GM19324 (cell line): ENCODE measurements around the gene FAM124B.
"Not testable (repeated sequence)": the region's sequence is repeated elsewhere in the genome, so short reads cannot be mapped to it uniquely, and the experiment has no call there.

ENCODE experiments used
- ATAC-seq: cut with Tn5 transposase; IDR thresholded peaks from one replicate; pipeline ENCODE4 v1.9.1; 2021; ENCODE audit warnings: mild to moderate bottlenecking, moderate library complexity; ENCODE audit not compliant: unreplicated experiment, low FRiP score

Gene FAM124B

GRCh38 chr2:224416656-224417360 lies 14.9 kb upstream of the FAM124B start:
- ATAC-seq = no peak

- no peak for ATAC-seq
These were observed 11.5 kb upstream of the FAM124B start for GRCh38 chr2:224413381-224413780.

GRCh38 chr2:224412141-224413015 lies 10.5 kb upstream of the FAM124B start:
- no peak for ATAC-seq

- no peak for ATAC-seq
These were observed 9.1 kb upstream of the FAM124B start for GRCh38 chr2:224410946-224411561.

- no peak for ATAC-seq
These were observed 6.8 kb upstream of the FAM124B start for GRCh38 chr2:224408676-224409075.

- ATAC-seq = no peak
These were observed 5.4 kb upstream of the FAM124B start for GRCh38 chr2:224407241-224407701.

GRCh38 chr2:224405841-224406370 lies 4.0 kb upstream of the FAM124B start:
- ATAC-seq = no peak

- ATAC-seq = peak; percentile 52
These were observed 3.5 kb upstream of the FAM124B start for GRCh38 chr2:224405412-224405811.

- ATAC-seq = no peak
These were observed 2.9 kb upstream of the FAM124B start for GRCh38 chr2:224404796-224405195.

GRCh38 chr2:224403657-224404056 lies 1.8 kb upstream of the FAM124B start:
- ATAC-seq = no peak

GRCh38 chr2:224400886-224401632 lies 848 bp downstream of the FAM124B start:
- no peak for ATAC-seq

GRCh38 chr2:224400174-224400810 lies 1.6 kb downstream of the FAM124B start:
- no peak for ATAC-seq

- no peak for ATAC-seq
These were observed 3.6 kb downstream of the FAM124B start for GRCh38 chr2:224398289-224398688.

- ATAC-seq = not testable (repeated sequence)
These were observed 4.8 kb downstream of the FAM124B start for GRCh38 chr2:224397100-224397499.

- ATAC-seq = no peak
These were observed 6.1 kb downstream of the FAM124B start for GRCh38 chr2:224395620-224396390.

GRCh38 chr2:224393157-224393872 lies 8.6 kb downstream of the FAM124B start:
- no peak for ATAC-seq

GRCh38 chr2:224392545-224392944 lies 9.4 kb downstream of the FAM124B start:
- no peak for ATAC-seq

GRCh38 chr2:224389317-224389716 lies 12.6 kb downstream of the FAM124B start:
- ATAC-seq = no peak
